Keratinocyte (primary cell): ENCODE results near the gene OMD. TPM values are rescaled to one million over a fixed set of nuclear protein-coding genes. Genes with fewer than 3 reads are reported as not detected.

Experiments used
- DNase-seq: peaks from one replicate; pipeline ENCODE4 v3.0.0-alpha.2; 2011; ENCODE audit warnings: low read depth, missing footprints, low spot score
- FAIRE-seq: peaks from 2 replicates; lab custom pipeline; 2011; peaks lifted over from hg19 to GRCh38; lab: Jason Lieb, UNC
- H2AFZ ChIP-seq: 2 replicates; pipeline ENCODE4 v1.6.0; 2012; ENCODE audit warnings: low read length, control low read depth, inconsistent platforms; ENCODE audit not compliant: control insufficient read depth
- H3K27ac ChIP-seq: 2 replicates; pipeline ENCODE4 v1.5.1; 2011; ENCODE audit warnings: low read length; ENCODE audit not compliant: control insufficient read depth, insufficient read depth
- H3K27me3 ChIP-seq: 3 replicates; pipeline ENCODE4 v1.6.0; 2011; ENCODE audit warnings: low read length; ENCODE audit not compliant: control insufficient read depth, insufficient read depth; ENCODE audit errors: extremely low read depth
- H3K36me3 ChIP-seq, 2 experiments: 2 replicates in 1 of 2; 3 replicates in 1 of 2; pipeline ENCODE4 v1.5.1; 2011; ENCODE audit warnings: low read length in 2 of 2, mild to moderate bottlenecking in 1 of 2; ENCODE audit not compliant: control insufficient read depth in 2 of 2, insufficient read depth in 2 of 2; ENCODE audit errors: extremely low read depth in 1 of 2
- H3K4me1 ChIP-seq: 3 replicates; pipeline ENCODE4 v1.5.1; 2011; ENCODE audit warnings: low read length; ENCODE audit not compliant: control insufficient read depth, insufficient read depth; ENCODE audit errors: extremely low read depth
- H3K4me2 ChIP-seq: 3 replicates; pipeline ENCODE4 v1.6.0; 2011; ENCODE audit warnings: low read depth, low read length; ENCODE audit not compliant: control insufficient read depth, insufficient read depth; ENCODE audit errors: extremely low read depth
- H3K4me3 ChIP-seq, 3 experiments: fragments of 200-600 bp in 1 of 3; sonication (generic) in 1 of 3; 2 replicates in 2 of 3; 3 replicates in 1 of 3; pipeline ENCODE4 v1.5.1; 2011 to 2016; ENCODE audit warnings: low read length in 3 of 3, mild to moderate bottlenecking in 3 of 3, control low read depth in 2 of 3, inconsistent platforms in 1 of 3, low read depth in 1 of 3, mixed read lengths in 1 of 3, mixed run types in 1 of 3, moderate library complexity in 1 of 3; ENCODE audit not compliant: control insufficient read depth in 2 of 3, insufficient read depth in 2 of 3; ENCODE audit errors: extremely low read depth in 1 of 3
- H3K79me2 ChIP-seq: 2 replicates; pipeline ENCODE4 v1.6.0; 2012; ENCODE audit warnings: low read length; ENCODE audit not compliant: control insufficient read depth, insufficient read depth
- H3K9ac ChIP-seq: 3 replicates; pipeline ENCODE4 v1.6.0; 2011; ENCODE audit warnings: low read length; ENCODE audit not compliant: control insufficient read depth, insufficient read depth; ENCODE audit errors: extremely low read depth
- H3K9me1 ChIP-seq: 3 replicates; pipeline ENCODE4 v1.6.0; 2011; ENCODE audit warnings: low read length; ENCODE audit not compliant: control insufficient read depth, insufficient read depth; ENCODE audit errors: extremely low read depth
- H3K9me3 ChIP-seq: 2 replicates; pipeline ENCODE4 v1.5.1; 2012; ENCODE audit warnings: low read depth, low read length; ENCODE audit not compliant: control insufficient read depth
- H4K20me1 ChIP-seq: 3 replicates; pipeline ENCODE4 v1.6.0; 2011; ENCODE audit warnings: low read length; ENCODE audit not compliant: control insufficient read depth, insufficient read depth; ENCODE audit errors: extremely low read depth
- CTCF ChIP-seq, 3 experiments: IDR thresholded peaks in 1 of 3; conservative IDR thresholded peaks in 1 of 3; optimal IDR thresholded peaks in 1 of 3; 2 replicates in 2 of 3; 3 replicates in 1 of 3; pipeline versions ENCODE3 to v1.5.1; 2011; ENCODE audit warnings: low read length in 3 of 3, mild to moderate bottlenecking in 3 of 3, moderate library complexity in 2 of 3, control low read depth in 1 of 3, inconsistent platforms in 1 of 3; ENCODE audit not compliant: insufficient read depth in 2 of 3; ENCODE audit errors: extremely low read depth in 1 of 3
- EZH2 ChIP-seq: IDR thresholded peaks from one replicate; pipeline ENCODE4 v1.6.1; 2012; ENCODE audit warnings: inconsistent platforms, mild to moderate bottlenecking, low read length, moderate library complexity
- dilution Hi-C: fragments of 300-500 bp; cut with MboI; formaldehyde crosslinking; loops from one replicate; pipeline ENCODE4 v1.7.0; 2020; ENCODE audit warnings: low sequenced_read_pairs; ENCODE audit not compliant: extremely low pct_ligation_motif_present
- polyA plus RNA-seq, 5 experiments: library from polyadenylated mRNA; depleted of rRNA in 3 of 5; stranded (reverse) in 3 of 5; stranded (forward) in 1 of 5; unstranded in 1 of 5; fragments of >200 nt; gene quantifications; 1 replicate in 1 of 5; 2 replicates in 3 of 5; 3 replicates in 1 of 5; pipeline versions ENCODE4 v1.2.1 to v1.2.3, GENCODE V29; 2011 to 2012; ENCODE audit warnings: missing spikeins in 2 of 5, low read depth in 1 of 5, low replicate concordance in 1 of 5

Gene OMD
- polyA plus RNA-seq, 1 donor (not counting 4 experiments of a cell fraction or from before 2014, with no cell fraction given), result not detected

- no peak for TF ChIP-seq CTCF (optimal IDR thresholded peaks at IDR 0.05 in 1 of 3, IDR thresholded peaks at IDR 0.05 in 1 of 3, conservative IDR thresholded peaks at IDR 0.05 in 1 of 3; ENCODE audit: extremely low read depth in 1 of 3, insufficient read depth in 2 of 3, low read length in 3 of 3)
- TF ChIP-seq EZH2, result no peak
- Histone ChIP-seq H3K9me3 (no peaks in the 10 kb centered on the region), H3K79me2 (no peaks in the 10 kb centered on the region), H3K36me3 (no peaks in the 10 kb centered on the region), H3K4me1 (no peaks in the 10 kb centered on the region), H3K4me3 (no peak overlapping the region), H3K9ac (no peak overlapping the region), H3K27ac (no peak overlapping the region), H2AFZ (no peak overlapping the region), H3K9me1 (no peaks in the 10 kb centered on the region), H4K20me1 (no peaks in the 10 kb centered on the region), H3K27me3 (no peaks in the 10 kb centered on the region), H3K4me2 (no peak overlapping the region)
- dilution Hi-C loops, result no loop called here
- DNase-seq (no peak), FAIRE-seq (no peak)
Measured at GRCh38 chr9:92395617-92396016, 28.7 kb downstream of the OMD start.

- H3K4me1 ChIP-seq, result no peaks in the 10 kb centered on the region
- DNase-seq (no peak), FAIRE-seq (no peak)
- no peak overlapping the region for H3K27ac ChIP-seq
- no peak overlapping the region for H2AFZ ChIP-seq
- H3K4me3 ChIP-seq, result no peak overlapping the region
- TF ChIP-seq EZH2 (no peak), CTCF (optimal IDR thresholded peaks at IDR 0.05 in 1 of 3, IDR thresholded peaks at IDR 0.05 in 1 of 3, conservative IDR thresholded peaks at IDR 0.05 in 1 of 3; ENCODE audit: extremely low read depth in 1 of 3, insufficient read depth in 2 of 3, low read length in 3 of 3) (no peak)
- dilution Hi-C loops, result no loop called here
- no peaks in the 10 kb centered on the region for H3K9me3 ChIP-seq
- no peaks in the 10 kb centered on the region for H3K9me1 ChIP-seq
- H4K20me1 ChIP-seq, result no peaks in the 10 kb centered on the region
- no peak overlapping the region for H3K4me2 ChIP-seq
- no peaks in the 10 kb centered on the region for H3K79me2 ChIP-seq
- H3K27me3 ChIP-seq, result no peaks in the 10 kb centered on the region
- no peak overlapping the region for H3K9ac ChIP-seq
- H3K36me3 ChIP-seq, result no peaks in the 10 kb centered on the region
Measured at GRCh38 chr9:92393686-92394085, 30.6 kb downstream of the OMD start.
